ENCODE data around the gene ANKH. TPM values are rescaled to one million over a fixed set of nuclear protein-coding genes. Genes with fewer than 3 reads are reported as not detected.
A peak's percentile ranks its signal among the peaks of the same experiment; 100 is the strongest.

Gene ANKH
- total and polyA plus RNA-seq, 2 of the 13 experiments (the other 11 are each of a cell fraction or from before 2014, with no cell fraction given): 25.0 to 36.0 TPM

GRCh38 chr5:14664270-14665100 is 207.1 kb downstream of the ANKH start, which contains the start of gene OTULIN (continued):
- TF ChIP-seq ZHX2 (IDR thresholded peaks at IDR 0.05; ENCODE audit: low read depth) (0 out of 2 replicates have a peak, but pooled peaks have one; percentile 23), ZHX2 (CRISPR knock-in tag; IDR thresholded peaks at IDR 0.05; ENCODE audit: borderline replicate concordance) (no peak), FOXK2 (IDR thresholded peaks at IDR 0.05) (no peak), NFIC (IDR thresholded peaks at IDR 0.05; ENCODE audit: low read length) (no peak), ZNF446 (CRISPR knock-in tag; IDR thresholded peaks at IDR 0.05) (peak; percentile 57; the same call in 1 of the 2 replicates), ZFP82 (CRISPR knock-in tag; IDR thresholded peaks at IDR 0.05; ENCODE audit: borderline replicate concordance) (no peak; the same call in 1 of the 2 replicates), ZNF800 (CRISPR knock-in tag; IDR thresholded peaks at IDR 0.05) (peak; percentile 95), MYPOP (CRISPR knock-in tag; IDR thresholded peaks at IDR 0.05) (peak; percentile 90), HES4 (CRISPR knock-in tag; IDR thresholded peaks at IDR 0.05; ENCODE audit: borderline replicate concordance) (peak; percentile 95), CHD2 (IDR thresholded peaks at IDR 0.05; ENCODE audit: low read depth, low read length) (no peak), GABPA (IDR thresholded peaks at IDR 0.05; ENCODE audit: low read depth, low read length) (peak; percentile 21; the same call in 1 of the 2 replicates), GABPA (CRISPR knock-in tag; IDR thresholded peaks at IDR 0.05; ENCODE audit: low read depth) (peak; percentile 45; the same call in 1 of the 2 replicates), CSRNP1 (CRISPR knock-in tag; IDR thresholded peaks at IDR 0.05) (no peak; the same call in 1 of the 2 replicates), TEAD3 (CRISPR knock-in tag; optimal IDR thresholded peaks at IDR 0.05; ENCODE audit: borderline replicate concordance) (peak; percentile 56), ZNF143 (CRISPR knock-in tag; IDR thresholded peaks at IDR 0.05) (peak; percentile 32; the same call in 1 of the 2 replicates), IKZF4 (CRISPR knock-in tag; IDR thresholded peaks at IDR 0.05; ENCODE audit: borderline replicate concordance, low read depth, not compliant biosample characterization) (peak; percentile 89), HDAC1 (CRISPR knock-in tag; IDR thresholded peaks at IDR 0.05) (peak; percentile 89), CREBL2 (CRISPR knock-in tag; IDR thresholded peaks at IDR 0.05; ENCODE audit: borderline replicate concordance) (0 out of 2 replicates have a peak, but pooled peaks have one; percentile 26)
